K562 (cell line): ENCODE data around the gene TRPM4.

Source experiments
- FOXK2 ChIP-seq, 2 experiments: fragments of 450-650 bp; IDR thresholded peaks in 1 of 2; conservative IDR thresholded peaks in 1 of 2; 2 replicates each; pipeline ENCODE4 v1.6.1; 2016; ENCODE audit warnings: low read depth in 2 of 2, mild to moderate bottlenecking in 1 of 2
- ZNF217 ChIP-seq: sonication (generic); formaldehyde crosslinking; IDR thresholded peaks from 2 replicates; pipeline ENCODE4 v1.8.0; 2022; ENCODE audit warnings: mild to moderate bottlenecking, missing genetic modification reagents
- ZNF785 ChIP-seq: fragments of 250-450 bp; sonication (Bioruptor Pico); IDR thresholded peaks from 2 replicates; pipeline ENCODE4 v1.4.0; 2020; ENCODE audit warnings: mild to moderate bottlenecking
- TF ChIP-seq, protein P1 (sequence below), 3 experiments: IDR thresholded peaks in 2 of 3; conservative IDR thresholded peaks in 1 of 3; 2 replicates each; pipeline ENCODE4 v1.5.1; 2011 to 2012; ENCODE audit warnings: low read length in 3 of 3, mild to moderate bottlenecking in 3 of 3, control low read depth in 2 of 3, improper control_type of control experiment in 1 of 3, inconsistent platforms in 1 of 3, low read depth in 1 of 3, mixed read lengths in 1 of 3, moderate library complexity in 1 of 3; ENCODE audit not compliant: insufficient read depth in 2 of 3

DNA sequence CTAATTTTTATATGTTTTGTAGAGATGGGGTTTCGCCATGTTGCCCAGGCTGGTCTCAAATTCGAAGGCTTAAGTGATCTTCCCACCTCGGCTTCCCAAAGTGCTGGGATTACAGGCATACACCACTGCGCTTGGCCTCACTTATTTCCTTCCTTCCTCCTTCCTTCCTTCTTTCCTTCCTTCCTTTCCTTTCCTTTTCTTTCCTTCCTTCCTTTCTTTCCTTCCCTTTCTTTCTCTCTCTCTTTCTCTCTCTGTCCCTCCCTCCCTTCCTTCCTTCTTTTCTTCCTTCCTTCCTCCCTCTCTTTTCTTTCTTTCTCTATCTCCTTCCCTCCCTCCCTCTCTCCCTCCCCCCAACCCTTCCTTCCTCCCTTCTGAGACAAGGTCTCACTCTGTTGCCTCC, 36.8 kb downstream of the TRPM4 start:
- no peak for TF ChIP-seq FOXK2 (conservative IDR thresholded peaks at IDR 0.05 in 1 of 2, IDR thresholded peaks at IDR 0.05 in 1 of 2; ENCODE audit: low read depth in 2 of 2)
- no peak for TF ChIP-seq ZNF785 (CRISPR knock-in tag)
- TF ChIP-seq, protein P1, sequence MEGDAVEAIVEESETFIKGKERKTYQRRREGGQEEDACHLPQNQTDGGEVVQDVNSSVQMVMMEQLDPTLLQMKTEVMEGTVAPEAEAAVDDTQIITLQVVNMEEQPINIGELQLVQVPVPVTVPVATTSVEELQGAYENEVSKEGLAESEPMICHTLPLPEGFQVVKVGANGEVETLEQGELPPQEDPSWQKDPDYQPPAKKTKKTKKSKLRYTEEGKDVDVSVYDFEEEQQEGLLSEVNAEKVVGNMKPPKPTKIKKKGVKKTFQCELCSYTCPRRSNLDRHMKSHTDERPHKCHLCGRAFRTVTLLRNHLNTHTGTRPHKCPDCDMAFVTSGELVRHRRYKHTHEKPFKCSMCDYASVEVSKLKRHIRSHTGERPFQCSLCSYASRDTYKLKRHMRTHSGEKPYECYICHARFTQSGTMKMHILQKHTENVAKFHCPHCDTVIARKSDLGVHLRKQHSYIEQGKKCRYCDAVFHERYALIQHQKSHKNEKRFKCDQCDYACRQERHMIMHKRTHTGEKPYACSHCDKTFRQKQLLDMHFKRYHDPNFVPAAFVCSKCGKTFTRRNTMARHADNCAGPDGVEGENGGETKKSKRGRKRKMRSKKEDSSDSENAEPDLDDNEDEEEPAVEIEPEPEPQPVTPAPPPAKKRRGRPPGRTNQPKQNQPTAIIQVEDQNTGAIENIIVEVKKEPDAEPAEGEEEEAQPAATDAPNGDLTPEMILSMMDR (IDR thresholded peaks at IDR 0.05 in 2 of 3, conservative IDR thresholded peaks at IDR 0.05 in 1 of 3; ENCODE audit: insufficient read depth in 2 of 3, low read depth in 1 of 3, low read length in 3 of 3): no peak
- no peak for TF ChIP-seq ZNF217
